ENCODE measurements around the gene THSD7B.

- TF ChIP-seq CTCF (IDR thresholded peaks at IDR 0.05) (no peak), POLR2A (IDR thresholded peaks at IDR 0.05) (no peak)
These were observed 467.7 kb downstream of the THSD7B start for GRCh38 chr2:137233091-137233490.
